COLO829 (cell line): ENCODE measurements around the gene PDE4D.

ENCODE experiments used
- DNase-seq: peaks from one replicate; pipeline ENCODE4 v3.0.0; 2012; ENCODE audit warnings: low spot score

PDE4D gene

GRCh38 chr5:59893429-59894227 lies at the start of gene PDE4D:
TSS of gene PDE4D (minus strand) at chr5:59893726.
- peak; percentile 53 for DNase-seq

GRCh38 chr5:59937633-59938032 lies 44.1 kb upstream of the PDE4D start:
- no peak for DNase-seq

- DNase-seq: no peak
These were observed 29.9 kb upstream of the PDE4D start for GRCh38 chr5:59923465-59923864.

GRCh38 chr5:59922220-59922619 lies 28.7 kb upstream of the PDE4D start:
- DNase-seq: no peak

GRCh38 chr5:59921816-59922215 lies 28.3 kb upstream of the PDE4D start:
- no peak for DNase-seq

GRCh38 chr5:59919484-59919883 lies 26.0 kb upstream of the PDE4D start:
- DNase-seq: no peak

- no peak for DNase-seq
These were observed 23.6 kb upstream of the PDE4D start for GRCh38 chr5:59917121-59917520.

- DNase-seq: no peak
These were observed 11.7 kb upstream of the PDE4D start for GRCh38 chr5:59905188-59905587.

- DNase-seq: no peak
These were observed 3.5 kb upstream of the PDE4D start for GRCh38 chr5:59897075-59897474.

- no peak for DNase-seq
These were observed 1.4 kb downstream of the PDE4D start for GRCh38 chr5:59891962-59892643.

- DNase-seq: no peak
These were observed 6.3 kb downstream of the PDE4D start for GRCh38 chr5:59887274-59887673.

GRCh38 chr5:59874675-59875074 lies 18.9 kb downstream of the PDE4D start:
- peak; percentile 16 for DNase-seq

GRCh38 chr5:59873113-59873512 lies 20.4 kb downstream of the PDE4D start:
- no peak for DNase-seq

- DNase-seq: no peak
These were observed 26.9 kb downstream of the PDE4D start for GRCh38 chr5:59866661-59867060.

- DNase-seq: no peak
These were observed 28.8 kb downstream of the PDE4D start for GRCh38 chr5:59864718-59865117.

- DNase-seq: no peak
These were observed 29.7 kb downstream of the PDE4D start for GRCh38 chr5:59863777-59864176.

GRCh38 chr5:59856358-59856757 lies 37.2 kb downstream of the PDE4D start:
- DNase-seq: no peak

- DNase-seq: no peak
These were observed 42.8 kb downstream of the PDE4D start for GRCh38 chr5:59850766-59851165.

GRCh38 chr5:59847586-59847985 lies 45.9 kb downstream of the PDE4D start:
- DNase-seq: no peak

- no peak for DNase-seq
These were observed 47.8 kb downstream of the PDE4D start for GRCh38 chr5:59845730-59846129.

- DNase-seq: no peak
These were observed 49.9 kb downstream of the PDE4D start for GRCh38 chr5:59843511-59844213.

GRCh38 chr5:59842999-59843398 lies 50.5 kb downstream of the PDE4D start:
- no peak for DNase-seq

- DNase-seq: peak; percentile 25
These were observed 53.3 kb downstream of the PDE4D start for GRCh38 chr5:59840200-59840601.
